ENCODE results near the gene FUT6.
"Not testable (repeated sequence)": the region's sequence is repeated elsewhere in the genome, so short reads cannot be mapped to it uniquely, and the experiment has no call there.

Gene FUT6

DNA sequence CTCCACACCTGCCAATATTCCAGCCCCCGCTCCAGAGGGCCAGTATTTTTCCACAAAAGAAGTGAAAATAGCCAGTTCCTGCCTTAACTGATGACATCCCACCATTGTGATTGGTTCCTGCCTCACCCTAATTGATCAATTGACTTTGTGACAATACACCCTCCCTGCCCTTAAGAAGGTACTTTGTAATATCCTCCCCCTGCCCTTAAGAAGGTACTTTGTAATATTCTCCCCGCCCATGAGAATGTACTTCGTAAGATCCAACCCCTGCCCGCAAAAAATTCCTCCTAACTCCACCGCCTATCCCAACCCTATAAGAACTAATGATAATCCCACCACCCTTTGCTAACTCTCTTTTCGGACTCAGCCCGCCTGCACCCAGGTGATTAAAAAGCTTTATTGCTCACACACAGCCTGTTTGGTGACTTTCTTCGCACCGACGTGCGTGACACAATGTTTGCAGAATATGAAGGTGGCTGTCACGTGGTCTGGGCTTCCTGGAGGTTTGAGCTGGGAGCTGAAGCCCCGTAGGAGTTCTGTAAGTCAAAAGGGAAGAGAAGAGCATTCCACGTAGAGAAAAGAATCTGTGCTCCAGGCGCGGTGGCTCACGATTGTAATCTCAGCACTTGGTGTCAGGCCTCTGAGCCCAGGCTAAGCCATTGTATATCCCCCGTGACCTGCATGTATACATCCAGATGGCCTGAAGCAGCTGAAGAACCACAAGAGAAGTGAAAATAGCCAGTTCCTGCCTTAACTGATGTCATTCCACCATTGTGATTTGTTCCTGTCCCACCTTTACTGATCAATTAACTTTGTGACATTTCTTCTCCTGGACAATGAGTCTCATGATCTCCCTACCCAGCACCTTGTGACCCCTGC lies 17.9 kb upstream of the FUT6 start:
- DNase-seq, result no peak

- not testable (repeated sequence) for DNase-seq
Observed at GRCh38 chr19:5855151-5855550, 15.6 kb upstream of the FUT6 start.

DNA sequence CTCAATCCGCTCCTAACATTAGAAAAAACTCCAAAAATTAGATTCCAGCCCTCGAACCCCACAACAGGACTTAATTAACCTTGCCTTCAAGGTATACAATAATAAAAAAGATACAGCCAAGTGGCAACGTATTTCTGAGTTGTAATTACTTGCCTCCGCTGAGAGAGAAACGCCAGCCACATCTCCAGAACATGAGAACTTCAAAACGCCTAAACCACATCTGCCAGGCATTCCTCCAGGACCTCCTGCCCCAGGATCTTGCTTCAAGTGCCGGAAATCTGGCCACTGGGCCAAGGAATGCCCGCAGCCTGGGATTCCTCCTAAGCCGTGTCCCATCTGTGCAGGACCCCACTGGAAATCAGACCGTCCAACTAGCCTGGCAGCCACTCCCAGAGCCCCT lies 14.6 kb upstream of the FUT6 start:
- DNase-seq, result not testable (repeated sequence)

DNA sequence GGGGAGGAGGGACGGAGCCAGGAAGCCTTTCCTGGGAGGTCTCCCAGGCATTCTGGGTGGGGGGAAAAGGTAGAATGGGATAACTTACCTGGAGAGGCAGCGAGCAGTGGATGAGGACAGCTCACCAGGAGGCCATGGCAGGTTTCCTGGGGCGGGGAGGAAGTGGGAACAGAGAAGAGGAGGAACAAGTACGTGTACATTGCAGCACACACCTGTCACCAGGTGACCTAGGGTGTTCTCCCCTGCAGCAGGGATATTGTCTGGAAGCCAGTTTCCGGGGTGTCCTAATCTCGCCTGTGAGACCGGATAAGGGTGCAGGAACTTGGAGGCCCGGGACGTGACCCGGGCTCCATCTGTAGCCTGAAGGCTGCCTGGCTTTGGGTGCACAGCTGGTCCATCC lies 11.8 kb upstream of the FUT6 start, which contains the start of gene FUT3:
Gene FUT3 (minus strand): TSS at position 148 of the 400 bp plus-strand sequence.
- no peak for DNase-seq

DNA sequence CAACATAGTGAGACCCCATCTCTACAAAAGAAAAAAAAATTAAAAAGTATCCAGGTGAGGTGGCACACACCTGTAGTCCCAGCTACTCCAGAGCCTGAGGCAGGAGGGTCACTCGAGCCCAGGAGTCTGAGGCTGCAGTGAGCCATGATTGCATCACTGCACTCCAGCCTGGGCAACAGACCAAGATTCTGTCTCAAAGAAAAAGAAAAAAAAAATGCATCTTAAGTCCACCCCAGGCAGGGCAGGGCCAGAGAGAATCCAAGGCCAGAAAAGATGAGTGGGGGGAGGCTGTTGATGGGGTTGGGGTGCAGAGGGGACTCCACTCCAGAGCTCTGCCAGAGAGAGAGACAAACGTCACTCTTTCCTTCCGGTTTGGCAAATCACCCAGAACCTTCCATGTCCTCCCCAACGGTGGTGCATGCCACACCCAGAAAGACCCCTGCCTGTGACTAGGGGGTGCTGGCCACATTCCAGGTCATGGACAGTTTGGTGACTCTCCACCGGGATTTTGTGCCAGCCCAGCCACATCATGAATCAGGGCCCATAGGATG lies 11.3 kb upstream of the FUT6 start:
- no peak for DNase-seq

GRCh38 chr19:5850189-5850588 lies 10.7 kb upstream of the FUT6 start:
- no peak for DNase-seq

- not testable (repeated sequence) for DNase-seq
Observed at GRCh38 chr19:5848621-5849020, 9.1 kb upstream of the FUT6 start.

- not testable (repeated sequence) for DNase-seq
Observed at GRCh38 chr19:5847846-5848245, 8.3 kb upstream of the FUT6 start.

GRCh38 chr19:5844456-5845433 lies 5.2 kb upstream of the FUT6 start:
- no peak for DNase-seq

DNA sequence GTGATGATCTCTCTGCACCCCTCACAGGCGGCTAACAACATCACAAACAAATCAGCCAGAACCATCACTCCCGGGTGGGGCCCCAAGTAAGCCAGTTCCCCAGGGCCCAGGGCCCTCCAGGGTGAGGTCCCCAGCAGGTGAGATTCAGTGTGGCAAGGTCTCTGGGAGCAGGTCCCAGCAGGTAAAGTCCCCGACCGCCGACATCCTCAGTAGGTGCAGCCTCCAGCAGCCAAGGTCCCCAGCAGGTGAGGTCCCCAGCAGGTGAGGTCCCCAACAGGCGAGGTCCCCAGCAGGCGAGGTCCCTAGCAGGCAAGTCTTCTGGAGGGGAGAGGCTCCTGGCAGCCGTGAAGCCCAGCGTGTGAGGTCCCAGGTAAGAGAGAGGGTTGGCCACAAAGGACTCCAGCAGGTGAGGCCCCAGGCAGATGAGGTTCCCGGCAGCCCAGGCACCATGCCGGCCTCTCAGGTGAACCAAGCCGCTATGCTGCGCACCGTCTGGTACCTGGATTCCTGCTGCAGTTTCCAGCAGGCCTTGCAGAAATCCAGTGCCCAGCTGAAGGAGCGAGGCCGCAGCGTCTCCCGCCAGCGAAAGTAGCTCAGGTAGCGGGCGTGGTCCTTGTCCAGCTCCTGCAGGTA lies 3.9 kb upstream of the FUT6 start:
- DNase-seq, result no peak

DNA sequence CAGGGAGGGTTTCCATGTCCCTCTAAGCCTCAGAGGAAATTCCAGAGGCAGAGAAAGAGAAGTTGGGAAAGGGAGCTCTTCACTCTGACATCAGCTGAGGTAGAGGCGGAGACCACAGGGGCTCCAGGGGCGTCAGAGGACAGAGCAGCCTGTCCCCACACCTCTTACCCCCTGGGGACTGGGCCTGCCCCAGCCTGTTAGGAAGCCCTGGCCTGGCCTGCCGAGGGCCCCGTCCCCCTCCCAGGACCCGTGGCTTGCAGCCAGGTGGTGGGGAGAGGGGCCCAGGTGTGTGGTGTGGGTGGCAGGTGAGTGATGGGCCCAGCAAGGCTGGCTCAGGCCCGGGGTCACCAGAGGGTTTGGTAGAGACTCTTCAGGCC lies 2.2 kb upstream of the FUT6 start:
- not testable (repeated sequence) for DNase-seq

- DNase-seq, result no peak
Observed at GRCh38 chr19:5838353-5839064, 993 bp downstream of the FUT6 start.

GRCh38 chr19:5837761-5838352 lies 1.6 kb downstream of the FUT6 start:
- no peak for DNase-seq

GRCh38 chr19:5832527-5833216 lies 6.8 kb downstream of the FUT6 start:
- DNase-seq, result no peak

DNA sequence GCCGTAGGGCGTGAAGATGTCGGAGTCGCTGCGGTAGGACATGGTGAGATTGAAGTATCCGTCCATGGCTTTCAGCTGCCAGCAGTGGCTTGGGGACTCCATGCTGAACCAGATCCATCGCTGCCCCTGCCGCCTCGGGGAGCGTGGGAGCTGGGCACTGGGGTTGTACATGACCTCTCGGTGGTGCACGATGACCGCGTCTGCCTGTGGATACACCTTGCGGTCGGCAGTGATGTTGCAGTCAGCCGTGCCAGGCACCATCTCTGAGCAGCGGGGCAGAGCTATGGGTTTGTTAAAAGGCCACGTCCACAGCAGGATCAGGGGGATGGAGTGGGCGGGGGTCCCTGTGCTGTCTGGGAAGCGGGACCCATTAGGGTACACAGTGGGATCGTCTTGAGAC lies 7.4 kb downstream of the FUT6 start:
- no peak for DNase-seq

DNA sequence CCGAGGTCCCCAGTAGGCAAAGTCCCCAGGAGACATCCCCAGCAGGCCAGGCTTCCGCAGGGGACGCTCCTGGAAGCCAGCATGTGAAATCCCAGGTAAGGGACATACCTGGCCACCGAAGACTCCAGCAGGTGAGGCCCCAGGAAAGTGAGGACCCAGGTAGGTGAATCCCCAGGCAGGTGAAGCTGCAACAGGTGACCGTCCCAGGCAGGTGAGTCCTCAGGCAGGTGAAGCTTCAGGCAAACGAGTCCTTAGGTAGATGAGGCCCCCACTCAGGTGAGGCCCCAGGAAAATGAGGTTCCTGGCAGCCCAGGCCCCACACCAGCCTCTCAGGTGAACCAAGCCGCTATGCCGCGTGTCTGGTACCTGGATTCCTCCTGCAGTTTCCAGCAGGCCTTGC lies 8.3 kb downstream of the FUT6 start:
- no peak for DNase-seq

DNA sequence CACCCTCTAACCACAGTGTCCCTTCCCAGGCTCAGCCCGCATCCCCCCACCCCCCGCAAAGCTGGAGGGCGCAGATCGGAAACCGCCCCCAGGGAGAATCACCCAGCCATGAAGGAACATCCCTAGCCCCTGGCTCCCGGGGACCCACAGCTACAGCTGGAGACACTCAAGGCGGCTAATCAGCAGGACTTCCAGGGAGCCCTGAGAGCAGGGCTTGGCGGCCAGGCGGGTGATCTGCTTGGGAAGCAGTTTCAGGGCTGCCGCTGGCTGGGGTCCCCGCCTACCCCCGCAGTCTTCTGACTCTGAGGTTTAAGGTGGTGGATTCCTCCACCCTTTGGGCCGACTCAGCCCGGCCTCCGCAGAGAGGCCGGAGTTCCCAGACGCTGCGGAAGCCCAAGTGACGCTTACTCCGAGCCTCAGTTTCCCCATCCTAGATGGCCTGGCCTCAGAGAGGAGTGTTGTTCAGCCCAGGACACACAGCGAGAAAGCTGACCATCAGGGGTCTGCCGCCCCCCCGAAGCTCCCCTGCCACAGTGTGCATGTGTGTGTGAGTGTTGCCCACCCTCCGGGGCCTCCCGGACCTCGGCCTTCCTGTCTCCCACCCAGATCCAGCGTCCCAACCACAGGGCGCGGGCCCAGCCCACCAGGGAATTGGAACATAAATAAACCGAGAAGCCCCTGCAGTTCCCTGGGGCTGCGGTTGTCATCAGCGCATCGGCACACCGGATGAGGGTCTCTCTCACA lies 9.8 kb downstream of the FUT6 start:
- no peak for DNase-seq

GRCh38 chr19:5828661-5829566 lies 10.6 kb downstream of the FUT6 start:
- peak; percentile 82 for DNase-seq
